IPS-11a (cell line): ENCODE results near the gene ZDHHC11B.
"Not testable (repeated sequence)": the region's sequence is repeated elsewhere in the genome, so short reads cannot be mapped to it uniquely, and the experiment has no call there.

Source experiments
- H3K4me3 ChIP-seq: one replicate; pipeline ENCODE4 v1.5.1; 2013; ENCODE audit warnings: low read depth, low read length, control low read depth

ZDHHC11B gene, protein sequence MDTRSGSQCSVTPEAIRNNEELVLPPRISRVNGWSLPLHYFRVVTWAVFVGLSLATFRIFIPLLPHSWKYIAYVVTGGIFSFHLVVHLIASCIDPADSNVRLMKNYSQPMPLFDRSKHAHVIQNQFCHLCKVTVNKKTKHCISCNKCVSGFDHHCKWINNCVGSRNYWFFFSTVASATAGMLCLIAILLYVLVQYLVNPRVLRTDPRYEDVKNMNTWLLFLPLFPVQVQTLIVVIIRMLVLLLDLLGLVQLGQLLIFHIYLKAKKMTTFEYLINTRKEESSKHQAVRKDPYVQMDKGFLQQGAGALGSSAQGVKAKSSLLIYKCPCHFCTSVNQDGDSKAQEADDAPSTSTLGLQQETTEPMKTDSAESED

GRCh38 chr5:784428-785177 is at the start of gene ZDHHC11B:
TSS of gene ZDHHC11B (minus strand) at chr5:784729. CDS start at chr5:766919, 17,810 bp downstream.
- peak within 1 kb of the TSS; percentile 41 for H3K4me3 ChIP-seq

DNA sequence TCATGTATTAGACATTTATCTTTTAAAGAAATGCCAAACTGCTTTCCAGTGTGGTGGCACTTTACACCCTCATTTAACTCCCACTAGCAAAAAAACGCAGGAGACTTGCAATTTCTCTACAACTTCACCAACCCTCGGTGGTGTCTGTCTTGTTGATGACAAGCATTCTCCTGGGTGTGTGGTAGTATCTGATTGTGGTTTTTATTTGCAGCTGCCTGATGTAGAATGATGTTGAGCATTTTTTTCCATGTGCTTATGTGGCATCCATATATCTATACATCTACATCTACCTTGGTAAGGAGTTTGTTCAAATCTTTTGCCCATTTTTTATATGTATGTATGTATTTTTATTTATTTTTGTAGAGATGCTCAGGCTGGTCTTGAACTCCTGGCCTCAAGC is 49.5 kb upstream of the ZDHHC11B start:
- H3K4me3 ChIP-seq: not testable (repeated sequence)

DNA sequence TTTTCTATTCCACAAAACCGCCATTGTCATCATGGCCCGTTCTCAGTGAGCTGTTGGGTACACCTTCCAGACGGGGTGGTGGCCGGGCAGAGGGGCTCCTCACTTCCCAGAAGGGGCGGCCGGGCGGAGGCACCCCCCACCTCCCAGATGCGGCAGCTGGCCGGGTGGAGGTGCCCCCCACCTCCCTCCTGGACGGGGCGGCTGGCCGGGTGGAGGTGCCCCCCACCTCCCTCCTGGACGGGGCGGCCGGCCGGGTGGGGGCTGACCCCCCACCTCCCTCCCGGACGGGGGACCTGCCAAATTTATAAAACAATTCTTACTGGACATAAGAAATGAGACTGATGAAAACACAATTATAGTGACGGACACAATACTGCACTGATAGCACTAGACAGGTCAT is 43.7 kb upstream of the ZDHHC11B start:
- not testable (repeated sequence) for H3K4me3 ChIP-seq

DNA sequence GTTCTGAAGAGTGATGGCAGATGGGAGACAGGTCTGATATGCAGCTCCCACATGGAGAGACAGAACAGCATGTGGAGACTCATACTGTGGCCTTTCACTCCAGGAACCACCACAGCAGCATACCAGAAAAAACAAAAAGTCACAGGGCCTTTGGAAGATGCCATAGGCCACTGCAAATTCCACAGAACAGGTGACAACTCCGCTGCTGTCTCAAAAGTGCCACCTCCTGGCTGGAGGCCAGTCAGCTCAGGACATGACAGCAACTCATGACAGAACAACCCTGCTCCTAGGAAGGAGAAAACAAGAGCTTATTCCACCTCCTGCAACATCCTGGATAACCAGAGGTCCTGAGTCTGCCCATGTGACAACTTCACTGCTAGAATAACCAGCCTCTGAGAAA is 41.0 kb upstream of the ZDHHC11B start:
- H3K4me3 ChIP-seq: not testable (repeated sequence)

DNA sequence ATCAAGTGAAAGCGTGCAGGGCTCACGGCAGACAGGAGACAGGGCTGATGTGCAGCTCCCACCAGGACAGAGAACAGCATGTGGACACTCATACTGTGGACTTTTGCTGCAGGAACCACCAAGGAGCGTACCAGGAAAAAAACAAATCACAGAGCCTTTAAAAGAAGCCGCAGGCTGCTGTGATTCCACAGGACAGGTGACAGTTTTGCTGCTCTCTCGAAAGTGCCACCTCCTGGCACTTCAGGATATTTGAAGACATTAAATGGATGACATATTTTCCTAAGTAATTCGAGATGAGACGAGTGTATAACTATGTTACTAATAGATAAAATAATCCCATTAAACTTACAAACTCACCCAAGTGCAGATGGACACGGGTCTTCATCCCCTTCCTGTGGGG is 37.0 kb upstream of the ZDHHC11B start:
- H3K4me3 ChIP-seq: no peak overlapping the region

DNA sequence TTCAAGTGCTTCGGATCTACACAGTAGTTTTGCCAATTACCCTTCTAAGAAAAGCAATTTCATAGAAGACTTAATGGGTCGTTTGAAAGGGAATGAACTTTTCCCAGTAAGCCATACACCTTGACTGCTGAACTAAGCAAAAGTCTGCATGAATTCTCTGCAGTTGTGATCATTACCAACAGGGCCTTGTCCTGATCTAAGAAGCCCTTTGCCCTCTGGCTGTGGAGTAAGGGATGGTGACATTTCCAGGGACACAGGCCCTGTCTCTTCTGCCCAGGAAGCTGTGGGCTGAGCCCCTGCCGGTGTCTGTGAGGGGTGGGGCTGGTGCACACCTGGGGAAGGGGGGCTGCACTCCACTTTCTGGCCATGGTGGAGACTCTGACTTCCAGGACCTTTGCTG is 35.7 kb upstream of the ZDHHC11B start:
- H3K4me3 ChIP-seq: no peak overlapping the region

DNA sequence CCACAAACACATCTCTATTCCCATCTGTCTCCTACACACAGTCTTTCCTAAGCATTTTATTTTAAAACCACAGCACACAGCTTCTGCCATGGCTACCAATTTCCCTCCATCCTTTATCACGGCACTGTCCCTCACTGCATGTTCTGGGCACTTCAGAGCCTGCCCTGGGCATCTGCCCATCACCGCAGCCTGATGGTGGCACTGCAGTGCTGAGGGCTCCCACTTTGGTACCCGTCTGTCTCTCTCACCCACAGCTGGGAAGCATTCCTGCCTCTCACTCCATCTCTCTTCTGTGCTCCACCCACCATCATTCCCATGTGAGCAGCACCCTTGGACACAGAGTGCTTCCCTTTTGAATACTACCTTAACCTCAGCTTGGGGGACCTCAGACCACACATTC is 34.5 kb upstream of the ZDHHC11B start:
- H3K4me3 ChIP-seq: no peak overlapping the region

DNA sequence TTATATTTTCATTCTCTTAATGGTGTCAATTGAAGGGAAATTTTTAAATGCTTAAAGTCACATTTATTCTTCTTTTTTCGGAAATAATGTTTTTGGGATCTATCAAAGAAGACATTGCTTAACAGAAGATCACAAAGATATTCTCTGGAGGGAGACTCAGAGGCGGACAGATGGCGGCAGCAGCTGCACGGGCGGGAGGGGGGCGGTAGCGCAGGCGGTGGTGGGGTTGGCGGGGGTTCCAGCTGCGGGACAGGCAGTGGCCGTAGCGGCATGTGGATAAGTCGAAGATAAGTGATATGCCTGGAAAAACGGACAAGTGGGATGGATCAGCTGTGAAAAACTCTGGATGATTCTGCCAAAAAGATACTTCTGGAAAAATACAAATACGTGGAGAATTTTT is 31.6 kb upstream of the ZDHHC11B start:
- no peak overlapping the region for H3K4me3 ChIP-seq

- H3K4me3 ChIP-seq: no peak overlapping the region
Observed at GRCh38 chr5:815449-815848, 30.9 kb upstream of the ZDHHC11B start.

DNA sequence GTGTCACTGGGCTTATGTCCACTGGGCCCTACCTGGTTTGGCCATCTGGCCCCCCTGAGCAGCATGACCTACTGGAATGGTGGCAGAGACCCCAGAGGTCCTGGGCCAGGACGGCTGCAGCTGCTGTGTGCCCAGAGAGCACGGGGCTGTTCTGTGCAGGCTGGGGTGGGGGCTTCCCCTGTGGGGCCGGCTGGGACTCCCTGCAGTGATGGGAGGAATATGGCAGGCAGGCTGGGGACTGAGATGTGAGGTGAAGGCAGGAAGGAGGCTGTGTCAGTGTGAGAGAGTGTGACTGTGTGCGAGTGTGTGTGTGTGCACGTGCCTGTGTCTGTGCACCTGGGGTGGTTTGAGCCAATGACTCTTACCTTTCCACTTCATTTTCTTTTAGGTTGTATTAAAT is 29.0 kb upstream of the ZDHHC11B start:
- H3K4me3 ChIP-seq: not testable (repeated sequence)

DNA sequence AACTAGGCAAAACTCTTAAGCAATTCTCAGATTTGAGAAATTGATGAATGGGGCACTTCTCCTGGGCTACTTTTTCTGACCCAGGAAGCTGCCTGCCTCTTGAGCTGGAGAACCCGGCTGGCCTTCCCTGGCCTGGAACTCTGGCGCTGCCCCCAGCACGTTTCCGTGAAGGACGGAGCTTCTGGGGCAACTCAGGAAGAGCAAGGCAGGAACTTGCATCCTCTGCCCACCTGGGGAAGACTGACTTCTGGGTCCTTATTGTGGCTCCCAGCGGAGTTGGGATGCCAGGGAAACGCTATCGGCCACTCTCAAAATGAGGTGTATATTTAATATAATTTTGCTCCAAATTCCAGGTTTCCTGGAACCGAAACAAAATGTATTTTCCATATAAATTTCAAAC is 26.9 kb upstream of the ZDHHC11B start:
- not testable (repeated sequence) for H3K4me3 ChIP-seq

DNA sequence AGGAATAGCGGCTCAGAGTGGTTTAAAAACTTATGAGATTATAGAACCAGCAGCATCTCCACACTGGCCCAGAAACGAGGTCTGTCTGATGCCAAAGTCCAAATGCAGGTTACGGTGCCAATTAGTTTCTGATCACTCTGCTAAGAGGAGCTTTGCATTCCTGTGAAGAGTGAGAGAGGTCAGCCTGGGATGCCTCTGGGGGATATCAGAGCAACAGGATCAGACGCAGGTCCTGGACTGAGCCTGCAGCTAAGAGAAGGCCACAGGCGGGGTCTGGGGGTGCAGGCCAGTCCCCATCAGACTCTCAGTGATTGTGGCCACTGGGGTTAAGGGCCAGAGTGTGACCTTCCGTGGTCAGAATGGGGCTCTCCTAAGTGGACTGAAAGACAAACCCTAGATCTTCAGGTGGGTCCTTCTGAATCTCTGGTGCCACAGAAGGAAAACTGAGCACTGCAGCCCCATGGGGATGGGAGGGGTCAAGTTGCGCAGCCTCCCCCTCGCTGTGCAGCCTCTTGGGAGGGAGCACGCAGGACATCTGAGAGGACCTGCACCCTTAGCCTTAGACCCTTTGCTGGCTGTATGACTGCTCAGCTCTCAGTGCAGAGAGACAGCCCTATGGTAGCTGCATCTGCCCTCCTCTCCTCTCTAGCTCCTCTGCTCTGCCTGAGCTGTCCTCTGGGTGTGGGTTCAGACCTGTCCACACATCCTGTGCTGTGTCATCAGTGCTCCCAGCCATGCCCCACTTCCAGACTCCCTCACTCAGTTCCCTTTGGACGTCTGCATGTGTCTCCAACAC is 23.4 kb upstream of the ZDHHC11B start:
- H3K4me3 ChIP-seq: not testable (repeated sequence)

DNA sequence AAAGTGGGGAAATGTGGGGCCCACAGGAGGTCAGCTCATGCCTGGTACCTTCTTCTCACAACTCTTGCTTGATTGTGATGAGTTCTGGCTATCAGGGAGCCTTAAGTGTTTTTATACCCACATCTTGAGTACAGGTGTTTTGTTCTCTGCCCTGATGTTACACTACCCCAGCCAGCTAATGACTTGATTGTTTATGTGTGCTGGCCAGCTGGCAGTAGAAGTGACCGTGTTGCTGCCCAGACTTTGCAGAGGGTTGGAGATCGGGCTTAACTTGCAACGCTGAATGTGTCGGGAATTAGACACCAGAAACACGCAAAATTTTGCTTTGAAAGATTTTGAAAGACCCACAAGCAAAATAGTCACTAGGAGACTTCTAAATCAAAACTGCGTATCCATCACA is 16.9 kb upstream of the ZDHHC11B start:
- H3K4me3 ChIP-seq: no peak overlapping the region

DNA sequence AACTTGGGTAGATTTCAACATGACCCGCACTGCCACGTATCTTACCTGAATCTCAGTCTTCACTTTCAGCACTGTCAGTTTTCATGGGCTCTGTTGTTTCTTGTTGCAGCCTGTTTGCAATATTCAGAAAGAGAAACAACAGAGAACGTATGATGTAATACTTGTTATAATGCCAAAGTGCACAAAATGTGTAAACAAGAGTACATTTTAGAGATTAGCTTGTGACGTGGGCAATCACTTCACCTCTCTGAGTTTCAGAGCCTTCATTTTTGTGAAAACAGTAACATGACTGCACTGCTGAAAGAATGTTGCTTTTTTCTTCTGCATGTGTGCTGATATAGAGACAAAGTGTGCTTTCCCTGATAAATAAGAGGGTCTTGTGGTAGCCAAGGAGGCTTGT is 16.5 kb upstream of the ZDHHC11B start:
- not testable (repeated sequence) for H3K4me3 ChIP-seq

DNA sequence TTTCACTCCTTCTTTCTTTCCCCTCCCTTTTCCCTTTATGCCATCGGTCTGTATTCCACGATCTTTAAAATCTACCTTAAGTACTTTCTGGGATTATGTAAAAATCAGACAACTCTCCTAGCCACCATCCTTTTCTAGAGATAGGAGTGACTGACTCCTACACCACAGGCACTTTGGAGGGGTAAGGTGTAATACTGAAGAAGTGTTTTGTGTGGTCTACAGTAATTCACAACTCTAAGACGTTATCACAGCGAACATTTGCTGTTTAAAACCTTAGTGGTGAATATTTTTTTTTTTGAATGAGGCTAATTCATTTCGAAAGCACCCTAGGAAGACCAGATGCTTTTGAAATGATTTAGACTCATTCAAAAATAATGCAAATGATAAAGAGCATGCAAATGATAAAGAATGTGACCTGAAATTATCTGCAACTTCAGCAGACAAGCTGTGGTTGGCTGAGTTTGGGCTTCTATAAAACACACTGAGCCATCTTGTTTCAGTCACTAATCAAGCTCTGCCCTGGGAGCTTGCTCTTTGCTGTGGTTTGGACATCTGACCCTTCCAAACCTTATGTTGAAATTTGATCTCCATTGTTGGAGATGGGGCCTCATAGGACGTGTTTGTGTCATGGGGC is 14.1 kb upstream of the ZDHHC11B start:
- H3K4me3 ChIP-seq: not testable (repeated sequence)

GRCh38 chr5:797986-798385 is 13.5 kb upstream of the ZDHHC11B start:
- H3K4me3 ChIP-seq: not testable (repeated sequence)

GRCh38 chr5:795873-796272 is 11.3 kb upstream of the ZDHHC11B start:
- H3K4me3 ChIP-seq: not testable (repeated sequence)

GRCh38 chr5:794948-795347 is 10.4 kb upstream of the ZDHHC11B start:
- not testable (repeated sequence) for H3K4me3 ChIP-seq

DNA sequence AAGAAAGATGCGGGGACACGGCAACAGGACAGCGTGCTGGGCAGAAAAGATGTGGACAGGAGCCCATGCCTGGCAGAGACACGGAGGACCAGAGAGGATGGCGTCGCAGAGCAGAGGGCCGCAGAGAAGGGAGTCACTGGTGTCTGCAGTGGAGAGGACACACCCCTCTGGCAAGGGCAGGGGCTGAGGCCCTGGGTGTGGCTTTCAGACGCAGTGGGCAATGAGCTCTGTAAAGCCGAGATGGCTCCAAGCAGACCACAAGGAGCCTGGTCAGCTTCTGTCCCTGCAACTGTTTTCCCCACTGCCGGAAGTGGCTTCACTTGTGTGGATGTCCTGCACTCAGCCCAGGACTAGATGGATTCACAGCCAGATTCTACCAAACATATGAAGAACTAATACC is 4.2 kb upstream of the ZDHHC11B start:
- not testable (repeated sequence) for H3K4me3 ChIP-seq

GRCh38 chr5:787857-788233 is 3.3 kb upstream of the ZDHHC11B start:
- not testable (repeated sequence) for H3K4me3 ChIP-seq

- H3K4me3 ChIP-seq: not testable (repeated sequence)
Observed at GRCh38 chr5:787224-787856, 2.8 kb upstream of the ZDHHC11B start.
